Liver (tissue), 9 donors: ENCODE data around the gene MAN2B1. TPM values are rescaled to one million over a fixed set of nuclear protein-coding genes. Genes with fewer than 3 reads are reported as not detected.

ENCODE experiments used
- DNase-seq: peaks from one replicate; pipeline ENCODE4 v3.0.0-alpha.2; 2017; ENCODE audit warnings: low spot score
- H3K27ac ChIP-seq, 2 donors: one replicate each; pipeline ENCODE4 v1.7.0; 2013; ENCODE audit warnings: inconsistent platforms in 2 of 2, low read length in 2 of 2, control low read depth in 1 of 2, low read depth in 1 of 2, mild to moderate bottlenecking in 1 of 2
- H3K27me3 ChIP-seq, 4 donors: one replicate each; pipeline versions ENCODE4 v1.6.1 to v1.7.0; 2013; ENCODE audit warnings: low read length in 3 of 4, inconsistent platforms in 1 of 4, mild to moderate bottlenecking in 1 of 4, moderate library complexity in 1 of 4; ENCODE audit not compliant: control insufficient read depth in 4 of 4, insufficient read depth in 4 of 4
- H3K36me3 ChIP-seq, 4 donors: one replicate each; pipeline versions ENCODE4 v1.6.1 to v1.7.0; 2013; ENCODE audit warnings: low read length in 3 of 4, mild to moderate bottlenecking in 3 of 4, low read depth in 1 of 4, moderate library complexity in 1 of 4; ENCODE audit not compliant: control insufficient read depth in 4 of 4, insufficient read depth in 3 of 4
- H3K4me1 ChIP-seq, 4 donors: one replicate each; pipeline versions ENCODE4 v1.6.1 to v1.7.0; 2013; ENCODE audit warnings: low read length in 3 of 4, mild to moderate bottlenecking in 3 of 4, moderate library complexity in 1 of 4; ENCODE audit not compliant: control insufficient read depth in 4 of 4, insufficient read depth in 4 of 4
- H3K4me3 ChIP-seq, 3 donors: one replicate each; pipeline versions ENCODE4 v1.6.1 to v1.7.0; 2013; ENCODE audit warnings: low read length in 3 of 3, control low read depth in 1 of 3, low read depth in 1 of 3, mild to moderate bottlenecking in 1 of 3
- H3K9ac ChIP-seq, 2 donors: one replicate each; pipeline ENCODE4 v1.7.0; 2013; ENCODE audit warnings: low read length in 2 of 2, mild to moderate bottlenecking in 2 of 2, moderate library complexity in 2 of 2, control low read depth in 1 of 2, low read depth in 1 of 2
- H3K9me3 ChIP-seq, 4 donors: one replicate each; pipeline versions ENCODE4 v1.6.1 to v1.7.0; 2013; ENCODE audit warnings: low read length in 3 of 4; ENCODE audit not compliant: control insufficient read depth in 4 of 4
- ATF3 ChIP-seq: IDR thresholded peaks from 2 replicates; pipeline ENCODE4 v1.6.1; 2016; ENCODE audit warnings: antibody characterized with exemption
- EGR1 ChIP-seq, 2 donors: IDR thresholded peaks; 2 replicates each; pipeline ENCODE4 v1.6.1; 2016 to 2018; ENCODE audit warnings: antibody characterized with exemption in 2 of 2, low read depth in 2 of 2
- FOXA1 ChIP-seq: IDR thresholded peaks from 2 replicates; pipeline ENCODE4 v1.6.1; 2016; ENCODE audit warnings: antibody characterized with exemption
- FOXA2 ChIP-seq: IDR thresholded peaks from 2 replicates; pipeline ENCODE4 v1.6.1; 2016; ENCODE audit warnings: antibody characterized with exemption
- GABPA ChIP-seq, 2 donors: IDR thresholded peaks in 1 of 2; conservative IDR thresholded peaks in 1 of 2; 2 replicates each; pipeline ENCODE4 v1.6.1; 2016; ENCODE audit warnings: antibody characterized with exemption in 2 of 2, mild to moderate bottlenecking in 1 of 2, moderate library complexity in 1 of 2
- HNF4A ChIP-seq, 2 donors: conservative IDR thresholded peaks; 2 replicates each; pipeline ENCODE4 v1.6.1; 2016; ENCODE audit warnings: antibody characterized with exemption in 2 of 2, mild to moderate bottlenecking in 2 of 2
- HNF4G ChIP-seq: IDR thresholded peaks from 2 replicates; pipeline ENCODE4 v1.6.1; 2016; ENCODE audit warnings: antibody characterized with exemption
- JUND ChIP-seq, 2 donors: IDR thresholded peaks; 2 replicates each; pipeline ENCODE4 v1.6.1; 2016; ENCODE audit warnings: antibody characterized with exemption in 2 of 2
- MAX ChIP-seq: IDR thresholded peaks from 2 replicates; pipeline ENCODE4 v1.6.1; 2016; ENCODE audit warnings: antibody characterized with exemption
- NR2F2 ChIP-seq: IDR thresholded peaks from 2 replicates; pipeline ENCODE4 v1.6.1; 2016; ENCODE audit warnings: antibody characterized with exemption
- RAD21 ChIP-seq, 2 donors: IDR thresholded peaks; 2 replicates each; pipeline ENCODE4 v1.6.1; 2016; ENCODE audit warnings: antibody characterized with exemption in 2 of 2, mild to moderate bottlenecking in 2 of 2
- REST ChIP-seq: IDR thresholded peaks from 2 replicates; pipeline ENCODE4 v1.6.1; 2016; ENCODE audit warnings: antibody characterized with exemption, mild to moderate bottlenecking
- RXRA ChIP-seq, 2 donors: IDR thresholded peaks; 2 replicates each; pipeline ENCODE4 v1.6.1; 2017 to 2018; ENCODE audit warnings: antibody characterized with exemption in 2 of 2, mild to moderate bottlenecking in 1 of 2
- SP1 ChIP-seq: IDR thresholded peaks from 2 replicates; pipeline ENCODE4 v1.6.1; 2018; ENCODE audit warnings: antibody characterized with exemption, mild to moderate bottlenecking
- TAF1 ChIP-seq: conservative IDR thresholded peaks from 2 replicates; pipeline ENCODE4 v1.6.1; 2016; ENCODE audit warnings: antibody characterized with exemption, mild to moderate bottlenecking
- YY1 ChIP-seq: IDR thresholded peaks from 2 replicates; pipeline ENCODE4 v1.6.1; 2016; ENCODE audit warnings: antibody characterized with exemption, mild to moderate bottlenecking
- ZBTB33 ChIP-seq: IDR thresholded peaks from 2 replicates; pipeline ENCODE4 v1.6.1; 2016; ENCODE audit warnings: antibody characterized with exemption
- WGBS: extraction: QIAGEN DNeasy Blood & Tissue Kit; methylation state at CpG from one replicate; pipeline ENCODE4 v1.1.7; 2013; 5-methylcytosine and 5-hydroxymethylcytosine counted together
- polyA plus RNA-seq, 2 donors: library from polyadenylated mRNA; stranded (reverse) in 1 of 2; unstranded in 1 of 2; fragments of 200-250 nt in 1 of 2; fragments of >200 nt in 1 of 2; fragmentation: Nextera tagmentation in 1 of 2; extraction: Ambion mirVana in 1 of 2; gene quantifications; one replicate each; pipeline versions ENCODE4 v1.2.1 to v1.2.3, GENCODE V29; 2013 to 2015
- total RNA-seq, 2 donors: library from RNA; depleted of rRNA; stranded (reverse); fragments of >200 nt; gene quantifications; one replicate each; pipeline ENCODE4 v1.2.3, GENCODE V29; 2014
- donor health status: healthy.
- donor health status: healthy.
- donor health status: healthy.
- donor health status: healthy.
- donor health status: healthy.

Gene MAN2B1
- total RNA-seq (10 to 100 TPM; 41.3 to 42.9 TPM), polyA plus RNA-seq (10 to 100 TPM; 23.5 to 28.9 TPM)

GRCh38 chr19:12666265-12667048, at the start of gene MAN2B1, which contains the start of gene WDR83:
TSS of gene MAN2B1 (minus strand) at chr19:12666742. CDS start at chr19:12666701, 41 bp downstream.
TSS of gene WDR83 (plus strand) at chr19:12666807. CDS start at chr19:12669791, 2,984 bp downstream.
- H3K27me3 ChIP-seq, result no peaks in the 10 kb centered on the region
- H3K4me3 ChIP-seq, result peak within 1 kb of the TSS; percentile 65 to 77 (median 65)
- peaks cover 0 to 13% (median 5%) of the 10 kb centered on the region in 4 donors for H3K36me3 ChIP-seq
- H3K4me1 ChIP-seq, result peaks cover 19 to 46% (median 41%) of the 10 kb centered on the region in 4 donors
- no peaks in the 10 kb centered on the region for H3K9me3 ChIP-seq
- 2% methylated on average over 46 of the region's 46 CpGs for WGBS
- DNase-seq, result peak; percentile 88
- peak within 1 kb of the TSS; percentile 62 to 76 for H3K9ac ChIP-seq
- TF ChIP-seq RXRA (IDR thresholded peaks at IDR 0.05) (no peak), SP1 (peak; percentile 44)
- H3K27ac ChIP-seq, result peak within 1 kb of the TSS; percentile 12 to 29

- TF ChIP-seq HNF4A (conservative IDR thresholded peaks at IDR 0.05) (no peak), EGR1 (IDR thresholded peaks at IDR 0.05; ENCODE audit: low read depth in 2 of 2) (no peak), TAF1 (no peak), SP1 (no peak), ATF3 (no peak), GABPA (IDR thresholded peaks at IDR 0.05 in 1 of 2, conservative IDR thresholded peaks at IDR 0.05 in 1 of 2) (no peak), FOXA1 (no peak), JUND (IDR thresholded peaks at IDR 0.05) (no peak), FOXA2 (no peak), YY1 (no peak), RAD21 (IDR thresholded peaks at IDR 0.05) (no peak), REST (no peak), MAX (no peak), NR2F2 (no peak), HNF4G (no peak), ZBTB33 (no peak), RXRA (IDR thresholded peaks at IDR 0.05) (no peak)
- Histone ChIP-seq H3K4me3 (no peak overlapping the region), H3K9ac (no peak overlapping the region), H3K9me3 (no peaks in the 10 kb centered on the region), H3K27me3 (no peaks in the 10 kb centered on the region), H3K4me1 (peaks cover 6 to 25% (median 22%) of the 10 kb centered on the region in 4 donors), H3K27ac (no peak overlapping the region), H3K36me3 (peaks cover 10 to 42% (median 17%) of the 10 kb centered on the region in 4 donors)
- no peak for DNase-seq
- WGBS, result 88% methylated on average over 3 of the region's 3 CpGs
These were observed 49.4 kb upstream of the MAN2B1 start for GRCh38 chr19:12715929-12716328.
